ENCODE results near the gene NTSR1.

NTSR1 gene

DNA sequence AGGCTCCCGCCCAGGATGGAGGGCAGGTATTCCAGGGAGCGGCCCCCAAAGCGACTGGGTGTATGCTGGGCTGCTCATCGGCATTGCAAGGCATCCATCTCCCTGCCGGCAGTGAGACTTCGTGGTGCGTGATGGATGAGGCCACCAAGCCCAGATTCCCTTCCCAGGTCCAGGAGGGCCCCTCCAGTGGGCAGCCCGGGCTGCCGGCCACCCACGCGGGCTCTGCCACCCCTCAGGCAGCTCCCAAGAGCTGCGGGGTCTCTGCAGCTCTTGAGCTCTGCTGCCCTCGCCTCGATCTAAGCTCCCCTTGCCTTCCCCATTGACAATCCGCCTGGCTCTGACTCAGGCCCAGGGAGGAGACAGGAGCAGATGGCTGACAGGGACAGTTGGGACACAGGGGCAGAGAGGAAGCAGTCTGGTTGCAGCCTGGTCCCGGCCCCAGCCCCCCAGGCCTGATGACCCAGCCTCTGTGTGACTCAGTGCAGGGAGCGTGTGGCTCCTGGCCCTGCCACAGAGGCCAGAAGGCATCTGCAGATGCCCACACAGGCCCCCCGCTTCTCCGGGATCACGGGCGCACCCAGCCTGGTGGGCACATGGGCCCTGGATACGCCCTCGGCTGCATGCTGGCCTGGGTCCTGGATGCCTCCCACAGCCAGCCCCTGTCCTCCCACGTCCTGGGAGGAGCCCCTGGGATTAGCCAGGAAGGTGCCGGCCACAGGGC is 33.3 kb upstream of the NTSR1 start:
- H3K9me2 ChIP-seq (replicated peaks; ENCODE audit: low read depth, low read length): no peaks in the 10 kb centered on the region
- H3K27me3 ChIP-seq (ENCODE audit: insufficient read depth, low read length, poor library complexity, severe bottlenecking): no peaks in the 10 kb centered on the region
- H3K4me1 ChIP-seq (ENCODE audit: insufficient read depth, low read length, poor library complexity, severe bottlenecking): peaks cover 22% of the 10 kb centered on the region
- no peaks in the 10 kb centered on the region for H4K20me1 ChIP-seq (ENCODE audit: insufficient read depth, low read length, poor library complexity, severe bottlenecking)
- no peaks in the 10 kb centered on the region for H3F3A ChIP-seq (ENCODE audit: low read depth)
- peaks cover 3% of the 10 kb centered on the region; the same call in 1 of the 2 replicates for H3K36me3 ChIP-seq (ENCODE audit: insufficient read depth, low read length)
- TF ChIP-seq CTCF (conservative IDR thresholded peaks at IDR 0.05; ENCODE audit: low read length): no peak
- TF ChIP-seq EZH2phosphoT487 (IDR thresholded peaks at IDR 0.05; ENCODE audit: borderline replicate concordance): no peak
- no peak overlapping the region for H3K9ac ChIP-seq (ENCODE audit: low read depth, low read length, poor library complexity, severe bottlenecking)
- H3K4me3 ChIP-seq (ENCODE audit: low read length, poor library complexity, severe bottlenecking): no peak overlapping the region
- no peak overlapping the region for H2AFZ ChIP-seq (ENCODE audit: low read length)
- H3K9me3 ChIP-seq (ENCODE audit: insufficient read depth, low read depth, low read length): no peaks in the 10 kb centered on the region; the same call in 1 of the 2 replicates
- no peaks in the 10 kb centered on the region for H3K79me2 ChIP-seq (ENCODE audit: insufficient read depth, low read length)
- no peak overlapping the region for H3K4me2 ChIP-seq (ENCODE audit: low read depth, low read length, poor library complexity, severe bottlenecking)

DNA sequence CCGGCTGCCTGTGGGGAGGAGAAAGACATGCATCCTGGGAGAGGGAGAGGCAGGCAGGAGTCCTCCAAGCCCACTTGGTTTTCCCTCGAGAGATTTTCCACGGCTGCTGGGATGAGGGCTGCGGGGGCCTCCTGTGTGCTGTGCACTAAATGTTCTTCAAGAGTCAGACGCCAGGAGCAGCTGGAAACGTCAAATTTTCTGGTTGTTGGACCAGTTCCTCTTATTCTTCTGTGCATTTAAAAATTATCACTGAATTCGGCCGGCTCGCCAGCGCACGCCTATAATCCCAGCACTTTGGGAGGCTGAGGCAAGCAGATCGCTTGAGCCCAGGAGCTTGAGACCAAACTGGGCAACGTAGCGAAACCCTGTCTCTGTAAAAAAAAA is 32.8 kb upstream of the NTSR1 start:
- H3K9ac ChIP-seq (ENCODE audit: low read depth, low read length, poor library complexity, severe bottlenecking): no peak overlapping the region
- no peaks in the 10 kb centered on the region for H3K27me3 ChIP-seq (ENCODE audit: insufficient read depth, low read length, poor library complexity, severe bottlenecking)
- no peaks in the 10 kb centered on the region for H3K9me2 ChIP-seq (replicated peaks; ENCODE audit: low read depth, low read length)
- no peak overlapping the region for H2AFZ ChIP-seq (ENCODE audit: low read length)
- no peaks in the 10 kb centered on the region for H3F3A ChIP-seq (ENCODE audit: low read depth)
- no peaks in the 10 kb centered on the region for H3K79me2 ChIP-seq (ENCODE audit: insufficient read depth, low read length)
- no peak overlapping the region for H3K4me3 ChIP-seq (ENCODE audit: low read length, poor library complexity, severe bottlenecking)
- no peaks in the 10 kb centered on the region for H4K20me1 ChIP-seq (ENCODE audit: insufficient read depth, low read length, poor library complexity, severe bottlenecking)
- H3K36me3 ChIP-seq (ENCODE audit: insufficient read depth, low read length): no peaks in the 10 kb centered on the region; the same call in 1 of the 2 replicates
- no peak overlapping the region for H3K4me2 ChIP-seq (ENCODE audit: low read depth, low read length, poor library complexity, severe bottlenecking)
- H3K9me3 ChIP-seq (ENCODE audit: insufficient read depth, low read depth, low read length): no peaks in the 10 kb centered on the region; the same call in 1 of the 2 replicates
- H3K4me1 ChIP-seq (ENCODE audit: insufficient read depth, low read length, poor library complexity, severe bottlenecking): peaks cover 22% of the 10 kb centered on the region
- TF ChIP-seq CTCF (conservative IDR thresholded peaks at IDR 0.05; ENCODE audit: low read length): no peak
- no peak for TF ChIP-seq EZH2phosphoT487 (IDR thresholded peaks at IDR 0.05; ENCODE audit: borderline replicate concordance)

DNA sequence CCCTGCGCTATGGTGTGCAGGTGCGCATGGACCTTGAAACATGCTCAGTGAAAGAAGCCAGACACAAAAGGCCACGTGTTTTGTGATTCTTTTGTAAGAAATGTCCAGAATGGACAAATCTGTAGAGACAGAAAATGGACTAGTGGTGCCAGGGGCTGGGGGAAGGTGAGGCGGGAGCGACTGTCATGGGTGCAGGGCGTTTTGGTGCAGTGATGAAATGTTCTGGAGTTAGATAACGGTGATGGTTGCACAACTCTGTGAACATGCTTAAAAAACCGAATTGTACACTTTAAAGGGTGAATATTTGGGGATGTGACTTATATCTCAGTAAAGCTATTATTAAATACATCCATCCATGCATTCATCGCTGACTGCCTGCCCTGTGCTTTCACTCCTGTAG is 31.7 kb upstream of the NTSR1 start:
- Histone ChIP-seq H2AFZ (ENCODE audit: low read length) (no peak overlapping the region), H3K9ac (ENCODE audit: low read depth, low read length, poor library complexity, severe bottlenecking) (no peak overlapping the region), H3K4me2 (ENCODE audit: low read depth, low read length, poor library complexity, severe bottlenecking) (no peak overlapping the region), H3K4me3 (ENCODE audit: low read length, poor library complexity, severe bottlenecking) (no peak overlapping the region), H3K27me3 (ENCODE audit: insufficient read depth, low read length, poor library complexity, severe bottlenecking) (no peaks in the 10 kb centered on the region), H3F3A (ENCODE audit: low read depth) (no peaks in the 10 kb centered on the region), H3K79me2 (ENCODE audit: insufficient read depth, low read length) (no peaks in the 10 kb centered on the region), H3K9me3 (ENCODE audit: insufficient read depth, low read depth, low read length) (no peaks in the 10 kb centered on the region; the same call in 1 of the 2 replicates), H4K20me1 (ENCODE audit: insufficient read depth, low read length, poor library complexity, severe bottlenecking) (no peaks in the 10 kb centered on the region), H3K4me1 (ENCODE audit: insufficient read depth, low read length, poor library complexity, severe bottlenecking) (peaks cover 22% of the 10 kb centered on the region), H3K36me3 (ENCODE audit: insufficient read depth, low read length) (no peaks in the 10 kb centered on the region), H3K9me2 (replicated peaks; ENCODE audit: low read depth, low read length) (no peaks in the 10 kb centered on the region)
- TF ChIP-seq CTCF (conservative IDR thresholded peaks at IDR 0.05; ENCODE audit: low read length) (no peak), EZH2phosphoT487 (IDR thresholded peaks at IDR 0.05; ENCODE audit: borderline replicate concordance) (no peak)

Measured in Loucy (cell line).